Kidney glomerular epithelial cell (primary cell): ENCODE measurements around the gene ATL2.
"Not testable (repeated sequence)": the region's sequence is repeated elsewhere in the genome, so short reads cannot be mapped to it uniquely, and the experiment has no call there.

ENCODE experiments used
- DNase-seq: peaks from one replicate; lab custom pipeline; 2025; lab: John Stamatoyannopoulos, UW

Gene ATL2

DNA sequence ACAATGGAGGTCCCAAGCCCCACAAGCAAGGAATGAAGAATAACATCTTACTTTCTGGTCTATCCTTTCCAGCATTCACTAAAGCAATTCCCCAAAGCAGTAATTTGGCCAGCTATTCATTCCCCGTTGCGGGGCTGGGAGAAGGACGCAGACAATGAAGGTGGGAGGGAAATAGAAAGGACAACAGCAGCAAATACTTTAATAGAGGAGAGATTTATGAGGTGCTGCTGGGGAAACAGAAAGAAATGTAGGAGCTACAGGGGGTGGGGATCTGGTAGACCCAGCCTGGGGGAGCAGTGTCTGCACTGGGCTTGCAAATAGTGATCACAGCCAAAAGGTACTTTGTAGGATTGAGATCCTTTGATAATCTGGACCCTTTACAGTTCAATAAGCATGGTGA is 13.9 kb upstream of the ATL2 start:
- DNase-seq: no peak

DNA sequence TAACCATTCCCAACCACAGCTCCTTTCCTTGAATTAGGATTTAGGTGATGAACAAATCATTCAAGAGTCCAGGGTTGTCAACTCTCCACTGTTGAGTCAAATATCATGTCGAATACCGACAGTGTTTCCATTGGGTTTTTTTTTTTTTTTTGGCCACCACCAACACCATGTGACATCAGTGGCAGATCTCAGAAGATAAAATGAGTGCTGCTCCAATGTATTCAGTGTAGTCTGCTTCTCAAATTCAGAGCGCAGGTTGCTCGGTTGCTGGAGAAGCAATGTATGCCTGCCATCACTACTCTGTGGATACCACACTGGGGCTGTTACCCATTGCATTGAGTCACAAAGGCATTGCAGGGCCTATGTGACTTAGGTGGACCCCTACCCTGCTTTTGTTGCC is 10.8 kb upstream of the ATL2 start:
- DNase-seq: no peak

DNA sequence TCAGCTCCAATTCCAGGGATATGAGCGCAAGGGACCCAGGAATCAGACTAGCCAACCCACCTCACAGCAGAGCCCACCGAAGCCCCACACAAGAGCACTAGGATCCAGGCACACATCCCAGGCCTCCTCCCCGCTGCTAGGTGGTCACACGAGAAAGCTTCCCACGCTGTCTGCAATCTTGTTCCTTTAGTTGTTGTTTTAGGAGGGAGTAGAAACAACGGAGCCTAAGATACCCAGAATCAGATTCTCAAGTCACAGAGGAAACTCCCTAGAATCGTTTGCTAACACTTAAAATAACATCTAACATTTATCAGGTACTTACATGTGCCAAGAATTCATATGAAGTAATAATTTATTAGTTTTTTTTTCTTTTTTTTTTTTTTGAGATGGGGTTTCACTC is 9.7 kb upstream of the ATL2 start:
- DNase-seq: no peak

DNA sequence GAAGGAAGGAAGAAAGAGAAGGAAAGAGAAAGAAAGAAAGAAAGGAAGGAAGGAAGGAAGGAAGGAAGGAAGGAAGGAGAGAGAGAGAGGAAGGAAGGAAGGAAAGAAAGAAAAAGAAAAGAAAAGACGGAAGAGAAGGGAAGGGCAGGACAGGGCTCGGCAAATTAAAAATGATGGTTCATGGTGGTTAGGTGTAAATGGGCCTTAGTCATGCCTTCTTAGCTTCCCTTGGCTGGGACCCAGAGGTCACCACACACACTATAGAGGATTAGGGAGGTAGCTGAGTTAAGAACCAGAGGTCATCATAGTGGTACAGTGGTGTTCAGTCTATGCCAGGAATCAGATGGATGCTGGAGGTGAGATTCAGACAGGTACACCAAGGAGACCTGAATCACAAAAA is 9.3 kb upstream of the ATL2 start:
- DNase-seq: no peak

DNA sequence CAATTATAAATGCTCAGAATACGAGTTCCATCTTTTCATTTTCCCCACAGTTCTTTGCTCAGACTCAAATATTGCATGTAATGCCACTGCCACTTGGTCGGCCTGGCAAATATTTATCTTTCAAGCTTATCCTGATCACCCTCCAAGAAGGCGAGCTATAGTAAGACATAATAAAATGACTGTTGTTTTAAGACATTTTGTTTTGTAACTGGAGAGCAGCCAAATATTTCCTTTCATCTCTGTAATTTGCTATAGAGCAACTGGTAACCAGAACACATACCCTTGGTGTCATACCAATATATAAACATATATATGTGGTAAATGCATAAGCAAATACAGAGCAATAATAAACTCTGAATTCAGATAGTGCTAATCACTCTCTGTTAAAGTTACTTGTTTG is 7.3 kb upstream of the ATL2 start:
- no peak for DNase-seq

DNA sequence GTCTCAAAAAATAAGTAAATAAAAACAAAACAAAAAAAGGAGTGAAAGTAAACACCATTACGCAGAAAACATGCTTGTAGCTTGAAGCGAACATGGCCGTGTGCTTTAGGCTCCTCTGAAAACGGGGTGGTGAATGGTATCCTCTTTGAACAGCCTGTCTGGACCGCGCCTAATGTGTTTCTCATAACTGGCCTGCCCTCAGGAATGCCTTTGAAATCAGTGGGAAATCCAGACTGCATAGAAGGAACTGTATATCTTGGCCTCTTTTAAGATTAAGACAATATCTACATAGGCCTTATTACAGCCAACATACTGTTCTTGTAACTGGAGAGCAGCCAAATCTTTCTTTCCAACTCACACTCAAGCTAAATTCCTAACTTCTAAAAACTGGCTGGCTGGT is 6.7 kb upstream of the ATL2 start:
- not testable (repeated sequence) for DNase-seq

DNA sequence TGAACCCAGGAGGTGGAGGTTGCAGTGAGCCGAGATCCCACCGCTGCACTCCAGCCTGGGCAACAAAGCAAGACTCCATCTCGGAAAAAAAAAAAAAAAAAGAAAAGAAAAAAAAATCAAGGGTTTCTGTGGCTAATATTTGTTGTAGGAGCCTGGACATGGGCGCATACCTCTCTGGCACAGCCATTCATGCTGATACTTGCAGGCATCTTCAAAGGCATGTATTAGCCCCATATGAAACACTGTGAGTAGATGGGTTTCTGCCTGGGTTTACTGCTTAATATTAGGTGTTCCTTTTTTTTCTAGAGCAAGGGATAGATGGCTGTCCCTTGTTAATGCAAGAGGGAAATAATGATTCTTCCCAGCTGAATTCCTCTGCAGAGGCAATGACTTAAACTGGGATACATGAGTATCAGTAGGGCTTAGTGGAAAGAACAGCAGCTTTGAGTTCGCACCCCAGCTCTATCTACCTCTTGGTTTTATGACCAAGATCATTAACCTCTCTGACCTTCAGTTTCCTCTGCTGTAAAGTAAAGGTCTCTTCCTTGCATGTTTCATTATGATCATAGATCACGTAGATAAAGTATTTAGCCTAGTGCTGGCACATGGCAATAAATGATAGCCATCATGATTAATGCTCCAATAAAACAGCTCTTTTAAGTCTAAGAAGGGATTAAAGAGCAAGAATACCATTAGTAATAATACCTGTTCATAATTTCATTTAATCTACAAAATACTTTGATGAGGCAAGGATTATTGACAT is 4.5 kb upstream of the ATL2 start:
- DNase-seq: no peak

DNA sequence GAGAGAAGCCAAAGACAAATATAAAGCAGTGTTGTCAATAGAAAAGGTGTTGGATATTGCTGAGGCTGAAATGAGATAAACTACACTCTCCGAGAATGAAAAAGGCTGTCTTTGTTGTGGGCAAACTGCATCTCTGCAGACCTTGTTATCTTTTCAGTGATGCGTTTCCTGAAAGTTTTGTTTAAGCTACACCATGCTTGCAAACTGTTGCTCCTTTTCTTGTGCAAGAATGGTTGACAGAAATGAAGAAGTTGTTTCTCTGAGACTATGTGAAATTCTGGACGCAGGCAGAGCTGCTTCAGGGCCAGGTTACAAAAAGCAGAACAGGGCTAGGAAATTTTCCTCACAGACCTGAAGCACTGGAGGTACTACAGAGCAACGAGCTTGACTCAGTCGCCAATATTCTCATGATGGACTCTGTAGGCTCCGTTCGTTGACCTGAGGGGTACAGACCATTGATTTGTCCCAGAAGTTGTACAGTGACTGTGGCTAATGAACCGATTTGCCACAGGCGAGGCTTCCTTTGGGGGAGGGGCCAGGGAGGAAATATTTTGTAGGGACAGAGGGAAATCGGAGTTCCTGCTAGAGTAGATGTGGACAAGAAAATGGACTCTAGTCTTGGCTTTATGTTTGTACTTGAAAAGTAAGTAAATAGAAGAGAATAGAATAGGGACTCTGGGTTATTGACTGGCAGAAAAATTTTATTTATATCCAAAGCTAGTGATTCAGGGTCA is 3.5 kb upstream of the ATL2 start:
- no peak for DNase-seq

DNA sequence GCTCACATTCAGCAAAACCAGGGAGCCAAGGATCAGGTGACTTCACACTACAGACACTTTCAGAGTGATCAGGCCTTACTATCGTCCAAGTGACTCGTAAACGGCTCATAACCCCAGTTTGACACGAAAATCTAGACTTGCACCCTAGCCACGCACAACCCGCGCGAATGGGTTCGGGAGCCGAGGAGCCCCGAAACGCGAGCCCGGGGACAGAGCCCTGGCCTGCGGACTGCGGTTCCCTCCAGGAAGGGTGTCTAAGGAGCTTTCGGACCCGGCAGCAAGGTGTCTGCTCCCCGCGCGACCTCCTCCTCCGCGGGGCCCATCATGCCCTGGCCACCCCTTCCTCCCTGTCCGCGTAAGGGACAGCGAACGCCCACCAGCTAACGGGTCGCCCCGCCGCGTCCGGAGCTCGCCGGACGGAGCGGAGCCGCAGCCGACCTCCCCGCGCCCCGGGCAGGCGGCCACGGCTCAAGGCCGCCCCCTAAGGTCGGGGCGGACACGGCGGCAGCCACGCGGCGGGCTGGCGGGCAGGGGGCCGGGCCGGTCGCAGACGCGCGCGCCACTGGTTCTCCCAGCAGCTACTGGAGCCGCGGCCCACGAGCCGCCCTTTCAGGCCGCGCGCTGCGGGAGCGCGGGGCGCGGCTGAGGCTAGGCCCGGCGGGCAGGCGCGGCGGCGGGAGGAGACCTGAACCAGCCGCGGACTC is 575 bp downstream of the ATL2 start:
- no peak for DNase-seq

DNA sequence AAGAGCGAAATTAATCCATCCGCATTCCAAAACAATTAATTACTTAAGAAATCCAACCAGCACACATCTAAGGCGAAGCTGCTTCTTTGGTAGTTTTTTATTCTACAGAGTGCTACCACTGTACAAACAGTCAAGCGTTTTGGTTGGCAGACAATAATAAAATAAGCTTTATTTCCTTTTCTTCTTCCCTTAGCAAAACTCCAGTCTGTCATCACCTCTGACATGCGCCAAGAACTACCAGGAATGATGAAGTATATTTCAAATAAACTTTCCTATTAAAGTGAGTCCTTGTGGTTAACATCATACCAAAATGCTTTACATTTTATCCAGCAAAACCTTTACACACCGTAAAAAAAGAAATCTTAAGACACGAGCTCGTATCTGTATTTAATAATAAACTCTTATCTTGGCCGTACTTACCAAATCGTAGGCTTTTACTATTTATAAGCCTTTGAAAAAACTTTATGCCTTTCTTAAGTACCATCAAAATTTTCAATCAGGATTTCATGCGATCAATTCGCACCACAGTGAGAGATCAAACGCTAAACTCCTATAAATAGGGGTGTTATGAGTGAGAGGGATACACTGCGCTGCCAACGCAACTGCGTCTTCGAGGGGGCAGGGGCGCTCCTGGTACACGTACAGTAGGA is 1.3 kb downstream of the ATL2 start:
- peak; percentile 51 for DNase-seq

DNA sequence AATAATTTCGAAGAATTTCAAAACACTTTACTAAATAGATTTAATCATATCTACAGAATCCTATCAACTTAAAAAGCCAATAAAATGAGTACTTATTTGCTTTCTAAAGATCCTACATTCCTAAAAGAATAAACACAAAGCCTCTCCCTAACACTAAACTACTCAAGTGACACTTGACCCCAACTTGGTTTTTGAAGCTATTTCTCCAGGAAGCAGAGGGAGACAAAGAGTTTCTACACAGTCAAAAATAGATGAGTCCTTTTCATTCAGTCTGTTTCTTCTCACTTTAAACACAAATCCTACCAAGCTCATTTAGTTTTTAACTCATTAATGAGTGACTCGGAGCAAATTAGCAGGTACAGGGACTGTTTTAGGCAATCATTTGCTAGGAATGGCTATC is 2.1 kb downstream of the ATL2 start:
- DNase-seq: no peak

DNA sequence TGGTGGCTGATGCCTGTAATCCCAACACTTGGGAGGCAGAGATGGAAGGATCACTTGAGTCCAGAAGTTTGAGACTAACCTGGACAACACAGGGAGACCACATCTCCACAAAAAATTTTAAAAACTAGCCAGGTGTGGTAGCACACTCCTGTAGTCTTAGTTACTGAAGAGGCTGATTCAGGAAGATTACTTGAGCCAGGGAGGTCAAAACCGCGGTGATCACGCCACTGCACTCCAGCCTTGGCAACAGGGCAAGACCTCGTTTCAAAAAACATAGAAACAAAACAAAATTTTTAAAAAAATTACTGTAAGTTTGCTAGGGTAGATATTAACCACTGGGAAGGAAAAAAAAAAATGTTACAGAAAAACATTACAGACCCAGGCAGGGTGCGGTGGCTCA is 5.8 kb downstream of the ATL2 start:
- DNase-seq: no peak

DNA sequence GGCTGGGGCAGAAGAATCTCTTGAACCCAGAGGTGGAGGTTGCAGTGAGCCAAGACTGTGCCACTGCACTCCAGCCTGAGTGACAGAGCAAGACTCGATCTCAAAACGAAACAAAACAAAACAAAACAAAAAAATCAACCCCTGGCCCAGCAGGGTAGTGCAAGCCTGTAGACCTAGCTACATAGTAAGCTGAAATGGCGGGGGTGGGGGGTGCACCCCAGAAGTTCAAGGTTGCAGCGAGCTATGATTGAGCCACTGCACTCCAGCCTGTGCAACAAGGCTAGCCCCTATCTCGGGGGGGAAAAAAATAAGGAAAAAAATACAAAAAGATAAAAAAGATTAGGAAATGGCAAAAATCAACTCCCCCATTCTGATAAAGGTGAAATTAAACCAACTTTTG is 6.4 kb downstream of the ATL2 start:
- DNase-seq: no peak

DNA sequence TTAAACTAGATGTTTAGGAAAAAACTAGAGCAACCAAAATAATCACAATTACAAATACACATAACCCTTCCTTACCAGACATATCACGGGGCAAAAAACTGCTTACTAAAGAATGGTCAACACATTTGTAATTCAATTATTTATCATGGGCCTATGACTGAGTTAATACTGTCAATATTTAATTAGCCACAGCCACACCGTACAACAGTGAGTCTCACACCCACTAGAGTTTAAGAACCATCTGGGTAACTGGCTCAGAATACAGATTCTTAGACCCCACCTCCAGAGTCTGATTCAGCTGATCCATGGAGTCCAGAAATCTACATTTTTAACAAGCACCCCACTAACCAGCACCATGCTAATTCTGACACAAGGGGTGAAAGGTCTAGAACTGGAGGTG is 14.8 kb downstream of the ATL2 start:
- no peak for DNase-seq

DNA sequence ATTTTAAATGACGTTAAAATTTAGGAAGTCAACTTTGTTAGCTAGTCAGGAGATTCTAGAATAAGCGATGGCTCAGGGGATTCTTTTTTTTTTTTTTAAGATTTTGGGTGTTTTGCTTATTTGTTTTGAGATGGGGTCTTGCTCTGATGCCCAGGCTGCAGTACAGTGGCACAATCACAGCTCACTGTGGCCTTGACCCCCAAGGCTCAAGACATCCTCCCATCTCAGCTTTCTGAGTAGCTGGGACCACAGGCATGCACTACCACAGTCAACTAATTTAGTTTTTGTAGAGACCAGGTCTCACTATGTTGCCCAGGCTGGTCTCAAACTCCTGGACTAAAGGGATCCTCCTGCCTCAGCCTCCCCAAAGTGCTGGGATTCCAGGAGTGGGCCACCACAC is 16.9 kb downstream of the ATL2 start:
- DNase-seq: no peak

DNA sequence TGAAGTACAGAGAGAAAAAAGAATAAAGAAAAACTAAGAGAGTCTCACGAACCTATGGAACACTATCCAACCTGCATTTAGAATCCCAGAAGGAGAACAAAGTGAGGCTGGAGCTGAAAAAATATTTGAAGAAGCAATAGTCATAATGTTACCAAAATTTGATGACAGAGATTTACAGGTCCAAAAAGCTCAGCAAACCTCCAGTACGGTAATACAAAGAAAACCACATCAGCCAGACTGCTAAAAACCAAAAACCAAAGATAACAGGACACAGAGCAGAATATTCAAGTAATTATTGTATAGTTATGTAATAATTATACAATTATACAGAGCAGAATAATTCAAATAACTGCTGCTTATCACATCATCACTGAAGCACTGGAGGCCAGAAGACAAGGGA is 23.7 kb downstream of the ATL2 start:
- no peak for DNase-seq

DNA sequence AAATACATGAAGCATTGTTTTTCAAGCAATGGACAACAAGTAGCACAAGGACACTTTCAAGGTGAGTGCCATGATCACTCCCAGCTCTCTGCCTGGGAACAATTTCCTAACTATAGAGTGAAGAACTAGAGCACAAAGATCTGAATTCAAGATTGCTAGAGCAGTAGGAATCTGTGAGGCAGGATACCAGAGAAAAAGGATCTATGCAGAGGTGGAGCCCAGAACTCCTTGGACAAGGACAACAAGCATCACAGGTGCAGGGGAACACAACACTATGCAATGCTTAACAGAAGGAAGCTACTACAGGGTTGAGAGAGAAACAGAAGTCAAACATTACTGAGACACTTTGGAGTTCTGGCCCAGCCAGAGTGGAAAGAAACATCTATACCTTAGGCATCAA is 24.7 kb downstream of the ATL2 start:
- DNase-seq: no peak

DNA sequence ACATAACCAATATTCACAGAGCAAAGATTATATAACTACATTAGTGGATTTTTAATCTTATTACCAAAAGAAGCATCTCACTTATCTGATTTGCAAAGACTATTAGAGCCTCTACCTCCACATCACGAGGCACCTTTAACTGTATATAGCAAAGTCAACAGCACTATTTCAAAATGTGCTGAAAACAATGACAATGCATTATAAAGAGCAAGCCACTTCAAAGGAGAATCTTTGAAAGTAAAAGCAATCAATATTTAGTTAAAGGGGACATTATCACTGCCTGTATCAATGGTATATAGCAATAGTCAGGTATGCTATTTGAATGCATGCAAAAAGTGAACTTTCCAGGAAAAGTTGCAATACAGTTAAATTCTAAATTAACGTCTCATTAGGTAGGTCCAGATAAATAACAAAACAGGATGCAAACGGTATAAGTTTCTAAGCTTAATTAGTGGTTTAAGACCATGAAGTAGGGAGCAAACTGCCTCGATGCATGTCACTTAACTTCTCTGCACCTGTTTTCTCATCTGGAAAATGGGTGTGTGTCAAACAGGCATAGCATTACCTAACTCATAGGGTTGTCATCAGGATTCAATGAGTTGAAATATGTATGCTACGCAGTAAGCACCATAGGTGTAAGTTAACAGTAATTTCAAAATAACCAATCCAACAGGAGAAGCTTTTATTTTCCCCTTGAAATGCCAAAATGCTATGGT is 31.6 kb downstream of the ATL2 start:
- no peak for DNase-seq

DNA sequence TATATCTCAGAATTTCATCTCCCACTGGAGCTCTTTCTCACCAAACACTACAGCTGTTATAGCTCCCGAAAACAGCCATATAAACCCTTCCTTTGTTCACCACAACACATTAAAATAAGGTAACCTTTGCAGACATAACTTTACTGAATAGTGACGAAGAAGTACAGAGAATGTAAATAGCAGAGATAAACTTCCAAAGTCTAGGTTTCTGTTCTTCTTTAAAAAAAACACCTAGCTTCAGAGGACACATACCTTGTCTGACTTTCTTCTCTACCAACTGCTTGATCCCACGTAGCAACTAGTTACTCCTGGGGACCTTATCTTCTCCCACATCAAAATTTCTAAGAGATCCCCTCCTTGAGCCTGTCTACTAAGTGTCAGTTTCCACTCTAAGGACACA is 32.3 kb downstream of the ATL2 start:
- no peak for DNase-seq

DNA sequence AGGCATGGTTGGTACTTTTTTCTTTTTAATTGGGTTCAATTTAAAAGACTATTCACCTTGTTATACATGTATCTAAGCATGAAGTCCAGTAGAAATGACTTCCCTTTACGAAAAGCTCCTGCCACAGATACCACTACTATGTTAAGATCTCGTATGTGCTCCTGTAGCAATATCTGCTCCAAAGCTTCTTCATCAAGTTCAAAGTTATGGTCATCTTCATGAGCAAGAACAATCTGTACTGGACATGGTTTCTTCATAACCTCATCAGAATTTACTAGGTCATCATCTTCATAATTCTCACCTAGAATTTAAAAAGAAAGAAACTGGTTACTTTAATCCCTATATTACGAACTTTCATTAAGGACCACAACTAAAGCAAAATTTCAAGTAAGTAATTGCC is 33.9 kb downstream of the ATL2 start:
- DNase-seq: no peak

DNA sequence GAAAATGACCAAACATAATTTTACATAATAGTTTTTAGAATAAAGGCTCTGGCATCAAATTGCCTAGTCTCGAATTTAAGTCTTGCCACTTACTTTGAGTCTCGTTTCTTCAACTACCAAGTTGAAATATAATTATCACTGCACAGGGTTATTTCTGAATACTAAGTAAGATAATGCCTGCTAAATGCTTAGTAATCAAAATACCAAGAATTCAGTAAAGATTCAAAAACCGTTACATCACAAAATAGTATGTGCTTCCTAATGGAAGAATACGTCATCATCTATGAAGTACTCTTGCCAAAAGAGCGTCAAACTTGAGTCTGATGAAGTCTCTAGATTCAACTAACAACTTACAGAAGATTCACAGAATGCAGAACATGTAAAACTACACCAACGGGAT is 40.5 kb downstream of the ATL2 start:
- no peak for DNase-seq

DNA sequence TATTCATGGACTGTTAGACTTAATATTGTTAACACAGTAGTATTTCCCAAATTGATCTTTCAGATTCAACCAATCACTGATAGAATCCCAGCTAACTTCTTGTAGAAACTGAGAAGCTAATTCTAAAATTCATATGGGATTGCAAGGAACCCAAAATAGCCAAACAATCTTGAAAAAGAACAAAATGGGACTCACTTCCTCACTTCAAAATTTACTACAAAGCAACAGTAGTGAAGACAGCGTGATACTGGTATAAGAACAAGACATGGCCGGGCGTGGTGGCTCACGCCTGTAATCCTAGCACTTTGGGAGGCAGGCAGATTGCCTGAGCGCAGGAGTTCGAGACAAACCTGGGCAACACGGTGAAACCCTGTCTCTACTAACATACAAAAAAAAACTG is 46.3 kb downstream of the ATL2 start:
- DNase-seq: no peak
